GM21786 (cell line): ENCODE data around the gene NEK10.
A peak's percentile ranks its signal among the peaks of the same experiment; 100 is the strongest.
"Not testable (repeated sequence)": the region's sequence is repeated elsewhere in the genome, so short reads cannot be mapped to it uniquely, and the experiment has no call there.

ENCODE experiments used
- ATAC-seq: cut with Tn5 transposase; IDR thresholded peaks from one replicate; pipeline ENCODE4 v1.9.1; 2021; ENCODE audit not compliant: unreplicated experiment

NEK10 gene

DNA sequence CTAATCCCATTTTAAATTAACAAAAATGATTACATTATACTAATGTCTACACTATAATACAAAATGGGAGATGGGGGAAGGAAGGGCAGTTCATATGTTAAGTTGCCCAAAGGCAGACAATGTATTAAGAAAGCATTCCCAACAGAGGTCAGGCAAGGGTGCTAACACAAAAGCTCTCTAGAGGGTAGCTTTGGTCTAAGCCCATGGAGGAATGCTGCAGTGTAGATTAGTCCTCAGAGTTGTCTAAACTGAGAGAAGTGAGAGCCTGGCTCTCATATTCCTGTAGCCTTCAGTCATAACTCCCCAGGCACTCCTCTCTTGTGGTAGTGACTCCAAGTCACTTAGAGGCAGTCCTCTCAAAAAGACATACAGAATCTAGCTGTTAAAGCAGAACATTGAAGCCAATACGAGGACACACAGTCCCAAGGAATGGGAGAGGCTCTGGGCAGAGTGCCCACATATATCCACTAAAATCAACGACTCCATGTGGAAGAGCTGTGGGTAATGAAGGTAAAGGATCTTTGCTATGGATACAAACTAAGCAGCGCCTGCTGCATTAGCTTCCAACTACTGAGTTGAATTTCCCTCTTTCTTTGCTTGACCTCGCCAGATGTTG is 14.5 kb downstream of the NEK10 start:
- no peak for ATAC-seq

- ATAC-seq: no peak
Measured at GRCh38 chr3:27354161-27354560, 15.0 kb downstream of the NEK10 start.

DNA sequence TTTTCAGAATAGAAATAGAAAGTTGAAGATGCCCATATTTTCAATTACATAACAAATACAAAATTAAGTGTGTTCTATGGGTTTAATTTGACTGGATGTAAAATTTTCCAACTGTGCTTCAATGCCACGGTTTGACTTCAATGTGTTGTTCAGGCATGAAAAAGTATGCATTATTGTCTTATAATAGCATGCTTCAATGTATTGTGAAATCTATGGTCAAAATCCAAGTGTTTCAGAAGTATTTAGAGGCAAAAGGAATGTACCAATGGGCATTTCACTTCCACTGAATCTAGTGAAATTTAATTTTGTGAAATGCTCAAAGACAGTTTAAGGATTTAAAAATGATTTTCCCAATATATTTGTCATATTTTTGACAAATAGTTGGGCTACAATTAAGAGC is 16.0 kb downstream of the NEK10 start:
- no peak for ATAC-seq

DNA sequence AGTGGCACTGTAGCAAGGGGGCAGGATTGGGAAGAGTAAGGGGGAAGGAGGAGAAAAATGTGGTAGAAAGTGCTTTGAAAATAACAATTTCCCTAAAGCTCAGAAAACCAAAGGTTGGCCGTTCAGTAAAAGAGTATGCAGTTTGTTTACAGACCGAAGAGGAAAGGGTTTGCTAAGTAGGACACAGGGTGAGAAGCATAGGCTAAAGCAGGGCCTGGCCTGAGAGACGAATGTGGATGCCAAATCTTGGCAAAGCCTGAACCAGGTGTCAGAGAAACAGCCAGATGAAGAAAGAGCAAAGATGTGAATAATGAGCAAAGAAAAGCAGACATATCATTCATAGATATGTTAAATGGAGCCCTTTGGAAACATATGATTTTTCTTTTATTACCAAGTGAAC is 17.1 kb downstream of the NEK10 start:
- no peak for ATAC-seq

- peak; percentile 82 for ATAC-seq
Measured at GRCh38 chr3:27349832-27350231, 19.4 kb downstream of the NEK10 start.

- ATAC-seq: no peak
Measured at GRCh38 chr3:27345959-27346865, 23.0 kb downstream of the NEK10 start.

GRCh38 chr3:27345493-27345892 is 23.7 kb downstream of the NEK10 start:
- peak; percentile 35 for ATAC-seq

- no peak for ATAC-seq
Measured at GRCh38 chr3:27345045-27345444, 24.1 kb downstream of the NEK10 start.

DNA sequence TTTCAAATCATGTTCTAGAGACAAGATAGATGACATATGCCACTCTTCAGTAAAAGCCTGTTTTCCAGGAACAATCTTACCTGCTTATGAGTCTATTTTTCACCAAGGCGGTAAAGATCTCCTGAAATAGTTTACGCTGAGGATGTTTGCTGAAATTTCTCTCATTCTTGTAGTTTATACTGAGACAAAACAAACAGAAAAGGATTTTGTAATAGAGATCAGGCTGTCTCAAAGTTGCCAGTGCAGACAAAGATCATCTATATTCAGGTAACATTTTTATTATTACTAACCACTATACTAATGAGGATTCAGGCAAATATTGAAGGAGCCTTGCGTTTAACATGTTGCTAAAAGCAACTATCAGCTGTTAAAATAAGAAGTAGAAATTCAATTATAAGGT is 25.0 kb downstream of the NEK10 start:
- ATAC-seq: no peak

DNA sequence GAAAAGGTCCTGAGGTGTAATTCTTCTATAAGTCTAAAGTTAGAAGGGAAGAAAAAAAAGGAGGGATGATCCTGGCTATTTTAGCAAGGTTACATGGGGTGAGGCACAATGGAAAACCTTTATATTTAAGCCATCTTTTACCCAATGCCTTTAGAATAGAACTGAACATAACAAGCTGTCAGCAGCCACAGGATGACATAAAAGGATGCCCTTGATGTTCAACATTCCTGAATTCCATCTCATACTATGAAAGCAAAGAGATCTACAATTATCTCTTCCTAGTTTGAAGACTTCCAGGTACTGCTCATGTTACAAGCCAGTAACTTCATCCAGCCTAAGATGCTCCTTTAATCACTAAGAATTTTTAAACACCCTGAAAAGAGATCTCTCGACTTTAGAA is 26.9 kb downstream of the NEK10 start:
- no peak for ATAC-seq

DNA sequence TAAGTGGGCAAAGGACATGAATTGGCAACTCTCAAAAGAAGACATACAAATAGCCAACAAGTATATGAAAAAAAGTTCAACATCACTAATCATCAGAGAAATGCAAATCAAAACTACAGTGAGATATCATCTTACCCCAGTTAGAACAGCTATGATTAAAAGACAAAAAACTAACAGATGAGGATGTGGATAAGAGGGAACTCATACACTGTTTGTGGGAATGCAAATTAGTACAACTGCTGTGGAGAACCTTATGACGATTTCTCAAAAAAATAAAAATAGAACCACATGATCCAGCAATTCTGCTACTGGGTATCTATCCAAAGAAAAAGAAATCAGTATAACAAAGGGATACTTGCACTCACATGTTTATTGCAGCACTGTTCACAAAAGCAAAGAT is 28.6 kb downstream of the NEK10 start:
- ATAC-seq: peak; percentile 86

GRCh38 chr3:27335571-27335970 is 33.6 kb downstream of the NEK10 start:
- no peak for ATAC-seq

- no peak for ATAC-seq
Measured at GRCh38 chr3:27333843-27334242, 35.3 kb downstream of the NEK10 start.

DNA sequence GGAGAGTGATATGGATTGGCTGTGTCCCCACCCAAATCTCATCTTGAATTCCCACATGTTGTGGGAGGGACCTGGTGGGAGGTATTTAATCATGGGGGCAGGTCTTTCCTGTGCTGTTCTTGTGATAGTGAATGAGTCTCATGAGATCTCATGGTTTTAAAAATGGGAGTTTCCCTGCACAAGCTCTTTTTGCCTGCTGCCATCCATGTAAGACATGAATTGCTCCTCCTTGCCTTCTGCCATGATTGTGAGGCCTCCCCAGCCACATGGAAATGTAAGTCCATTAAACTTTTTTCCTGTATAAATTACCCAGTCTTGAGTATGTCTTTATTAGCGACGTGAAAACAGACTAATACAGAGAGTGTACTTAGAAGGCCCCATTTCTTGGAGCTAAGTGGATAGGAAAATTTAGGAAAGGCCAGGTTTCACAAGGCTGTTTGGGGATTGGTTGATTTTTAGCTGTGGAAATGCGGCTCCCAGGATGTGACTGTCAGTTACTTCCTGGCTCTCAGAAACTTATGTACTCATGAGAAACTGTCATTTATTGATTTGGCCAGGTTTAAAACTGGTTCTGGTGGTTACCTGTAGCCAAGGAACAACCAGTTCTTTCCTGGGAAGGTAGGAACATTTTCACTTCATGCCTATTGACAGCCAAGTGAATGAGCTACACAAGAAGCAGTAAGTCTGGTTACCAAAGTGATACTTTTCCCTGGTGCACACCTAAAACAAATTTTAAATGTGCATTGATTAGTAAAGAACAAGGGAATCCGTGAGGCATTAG is 40.0 kb downstream of the NEK10 start:
- ATAC-seq: not testable (repeated sequence)

DNA sequence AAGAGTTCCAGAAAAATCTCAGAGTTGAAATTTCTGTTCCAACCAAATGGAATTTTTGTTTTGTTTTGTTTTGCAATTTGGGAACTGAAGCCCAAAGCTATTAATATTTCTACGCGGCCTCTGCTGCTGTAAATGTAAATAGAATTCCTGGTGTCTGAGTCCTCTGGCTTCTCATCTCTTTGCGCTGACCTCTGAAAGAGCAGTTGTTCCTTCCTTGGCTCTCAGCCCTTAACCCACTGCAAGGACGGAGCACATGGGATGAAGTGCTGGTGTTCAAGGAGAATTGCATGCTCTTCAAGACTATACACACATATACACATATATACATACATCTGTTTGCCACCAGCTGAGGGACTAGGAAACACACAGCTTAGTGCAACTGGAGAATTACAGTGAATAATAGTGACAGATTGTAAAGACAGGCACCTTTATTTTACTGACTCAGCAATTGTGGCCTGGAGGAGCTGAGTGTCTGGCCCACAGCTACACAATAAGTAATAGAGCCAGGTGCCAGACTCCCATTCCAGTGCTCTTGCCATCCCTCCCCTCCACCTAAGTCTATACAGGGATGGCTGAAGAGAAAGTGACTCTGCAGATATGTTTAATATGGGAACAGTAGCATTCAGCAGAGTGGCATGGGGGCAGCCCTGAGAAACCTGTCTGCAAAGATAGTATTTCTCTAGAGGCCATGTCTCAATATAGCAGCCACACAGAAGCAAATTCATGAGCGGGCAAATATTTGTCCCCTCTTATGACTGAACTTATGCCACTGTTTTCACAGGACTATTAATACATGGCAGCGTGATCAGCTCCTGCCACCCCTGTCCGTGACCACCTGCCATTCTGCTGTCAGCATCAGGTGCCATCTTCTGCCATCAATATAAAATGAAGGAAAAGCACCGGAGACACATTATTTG is 42.3 kb downstream of the NEK10 start:
- no peak for ATAC-seq

DNA sequence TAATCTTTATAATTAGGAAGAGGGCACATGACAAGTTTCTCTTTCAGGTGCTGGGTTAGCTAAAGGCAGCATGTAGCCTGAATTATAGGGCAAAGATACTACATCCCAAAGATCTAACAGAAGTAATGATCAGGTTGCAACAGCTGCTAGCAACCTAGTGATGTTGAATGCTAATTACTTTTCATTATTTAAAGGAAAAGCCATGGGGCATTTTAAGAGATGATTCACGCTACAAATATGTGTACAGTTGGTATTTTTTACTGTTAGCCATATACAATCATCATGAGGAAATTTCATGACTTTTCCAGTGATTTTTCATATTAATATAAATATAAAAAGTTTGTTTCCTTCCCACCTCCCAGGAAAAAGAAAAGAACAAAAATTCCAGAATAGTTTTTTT is 43.0 kb downstream of the NEK10 start:
- no peak for ATAC-seq

DNA sequence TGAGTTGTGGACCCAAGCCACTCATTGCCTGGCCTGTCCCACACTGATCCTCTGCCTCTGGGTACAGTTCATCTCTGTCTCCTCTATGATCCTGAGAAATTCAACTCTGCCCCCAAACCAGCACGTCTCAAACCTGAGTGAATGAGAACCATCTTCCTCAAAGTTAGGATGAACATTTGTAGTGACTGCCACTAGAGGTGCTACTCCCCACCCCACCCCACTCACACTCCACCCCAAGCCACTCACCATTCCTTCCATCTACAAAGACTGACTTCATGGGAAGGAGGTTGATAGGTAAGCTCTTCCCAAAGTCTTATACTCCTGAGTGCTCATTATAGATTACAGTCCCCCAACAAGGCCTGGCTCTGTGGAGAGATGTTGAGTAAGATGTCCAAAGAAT is 43.8 kb downstream of the NEK10 start:
- ATAC-seq: no peak

- ATAC-seq: no peak
Measured at GRCh38 chr3:27324686-27325085, 44.5 kb downstream of the NEK10 start.

- no peak for ATAC-seq
Measured at GRCh38 chr3:27323087-27323570, 46.1 kb downstream of the NEK10 start.

GRCh38 chr3:27322634-27323033 is 46.5 kb downstream of the NEK10 start:
- ATAC-seq: no peak
